GM12878 (cell line): ENCODE measurements around the gene DEGS2.
"Not testable (repeated sequence)": the region's sequence is repeated elsewhere in the genome, so short reads cannot be mapped to it uniquely, and the experiment has no call there.

Experiments
- BCL11A ChIP-seq: IDR thresholded peaks from 2 replicates; pipeline ENCODE4 v1.6.1; 2011; ENCODE audit warnings: low read depth, low read length
- BCLAF1 ChIP-seq: fragments of 450-650 bp; IDR thresholded peaks from 2 replicates; pipeline ENCODE4 v1.6.1; 2017; ENCODE audit warnings: antibody characterized with exemption, mild to moderate bottlenecking, moderate library complexity
- CEBPB ChIP-seq, 2 experiments: fragments of 150-350 bp in 1 of 2; IDR thresholded peaks; 2 replicates each; pipeline ENCODE4 v1.6.1; 2012 to 2014; ENCODE audit warnings: low read depth in 2 of 2, low read length in 2 of 2, borderline replicate concordance in 1 of 2, inconsistent platforms in 1 of 2
- CTCF ChIP-seq, 3 experiments: IDR thresholded peaks in 2 of 3; conservative IDR thresholded peaks in 1 of 3; 2 replicates each; pipeline ENCODE4 v1.5.1; 2011; ENCODE audit warnings: low read depth in 3 of 3, low read length in 3 of 3, mild to moderate bottlenecking in 3 of 3, control low read depth in 2 of 3, moderate library complexity in 2 of 3, inconsistent platforms in 1 of 3, mixed read lengths in 1 of 3; ENCODE audit not compliant: control insufficient read depth in 2 of 3, insufficient read depth in 1 of 3; ENCODE audit errors: extremely low read depth in 1 of 3
- JUNB ChIP-seq: IDR thresholded peaks from 2 replicates; pipeline ENCODE4 v1.6.1; 2016; ENCODE audit warnings: antibody characterized with exemption, mild to moderate bottlenecking
- NFYB ChIP-seq: IDR thresholded peaks from 2 replicates; pipeline ENCODE4 v1.6.1; 2011; ENCODE audit warnings: low read depth, mild to moderate bottlenecking, low read length, improper control_type of control experiment, moderate library complexity; ENCODE audit not compliant: insufficient read depth
- PML ChIP-seq: IDR thresholded peaks from 2 replicates; pipeline ENCODE4 v1.6.1; 2012; ENCODE audit warnings: low read length, inconsistent platforms
- RELA ChIP-seq: fragments of 450-650 bp; IDR thresholded peaks from 2 replicates; pipeline ENCODE4 v1.8.0; 2014; ENCODE audit warnings: borderline replicate concordance; ENCODE audit not compliant: partially characterized antibody
- RFX5 ChIP-seq: IDR thresholded peaks from 2 replicates; pipeline ENCODE4 v1.6.1; 2011; ENCODE audit warnings: low read depth, low read length, improper control_type of control experiment
- TAF1 ChIP-seq: IDR thresholded peaks from 2 replicates; pipeline ENCODE4 v1.6.1; 2011; ENCODE audit warnings: mild to moderate bottlenecking, low read depth, low read length, borderline replicate concordance
- ZBTB33 ChIP-seq: fragments of 450-650 bp; IDR thresholded peaks from 2 replicates; pipeline ENCODE4 v1.6.1; 2017; ENCODE audit warnings: mild to moderate bottlenecking
- TF ChIP-seq, protein P1 (sequence below): IDR thresholded peaks from 2 replicates; pipeline ENCODE4 v1.6.1; 2012; ENCODE audit warnings: low read depth, low read length, improper control_type of control experiment

- not testable (repeated sequence) for TF ChIP-seq PML; CEBPB (IDR thresholded peaks at IDR 0.05; ENCODE audit: borderline replicate concordance in 1 of 2, low read depth in 2 of 2, low read length in 2 of 2); BCL11A; TAF1; CTCF (IDR thresholded peaks at IDR 0.05 in 2 of 3, conservative IDR thresholded peaks at IDR 0.05 in 1 of 3; ENCODE audit: control insufficient read depth in 2 of 3, extremely low read depth in 1 of 3, insufficient read depth in 1 of 3, low read depth in 3 of 3, low read length in 3 of 3); JUNB; RELA; RFX5; ZBTB33; NFYB; BCLAF1
- TF ChIP-seq, protein P1, sequence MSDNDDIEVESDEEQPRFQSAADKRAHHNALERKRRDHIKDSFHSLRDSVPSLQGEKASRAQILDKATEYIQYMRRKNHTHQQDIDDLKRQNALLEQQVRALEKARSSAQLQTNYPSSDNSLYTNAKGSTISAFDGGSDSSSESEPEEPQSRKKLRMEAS, result not testable (repeated sequence)
These were observed 48.7 kb upstream of the DEGS2 start for GRCh38 chr14:100208136-100208535.
